Stimulated activated CD8-positive, alpha-beta memory T cell treated with anti-CD3 and anti-CD28 coated beads, Interleukin-7, amount 100 ng/mL, for 24 hours (primary cell): ENCODE measurements around the gene ACOT2.
"Not testable (repeated sequence)": the region's sequence is repeated elsewhere in the genome, so short reads cannot be mapped to it uniquely, and the experiment has no call there.

Experiments
- DNase-seq: peaks from one replicate; pipeline ENCODE4 v3.0.0-alpha.2; 2020; ENCODE audit warnings: low read depth

Gene ACOT2

DNA sequence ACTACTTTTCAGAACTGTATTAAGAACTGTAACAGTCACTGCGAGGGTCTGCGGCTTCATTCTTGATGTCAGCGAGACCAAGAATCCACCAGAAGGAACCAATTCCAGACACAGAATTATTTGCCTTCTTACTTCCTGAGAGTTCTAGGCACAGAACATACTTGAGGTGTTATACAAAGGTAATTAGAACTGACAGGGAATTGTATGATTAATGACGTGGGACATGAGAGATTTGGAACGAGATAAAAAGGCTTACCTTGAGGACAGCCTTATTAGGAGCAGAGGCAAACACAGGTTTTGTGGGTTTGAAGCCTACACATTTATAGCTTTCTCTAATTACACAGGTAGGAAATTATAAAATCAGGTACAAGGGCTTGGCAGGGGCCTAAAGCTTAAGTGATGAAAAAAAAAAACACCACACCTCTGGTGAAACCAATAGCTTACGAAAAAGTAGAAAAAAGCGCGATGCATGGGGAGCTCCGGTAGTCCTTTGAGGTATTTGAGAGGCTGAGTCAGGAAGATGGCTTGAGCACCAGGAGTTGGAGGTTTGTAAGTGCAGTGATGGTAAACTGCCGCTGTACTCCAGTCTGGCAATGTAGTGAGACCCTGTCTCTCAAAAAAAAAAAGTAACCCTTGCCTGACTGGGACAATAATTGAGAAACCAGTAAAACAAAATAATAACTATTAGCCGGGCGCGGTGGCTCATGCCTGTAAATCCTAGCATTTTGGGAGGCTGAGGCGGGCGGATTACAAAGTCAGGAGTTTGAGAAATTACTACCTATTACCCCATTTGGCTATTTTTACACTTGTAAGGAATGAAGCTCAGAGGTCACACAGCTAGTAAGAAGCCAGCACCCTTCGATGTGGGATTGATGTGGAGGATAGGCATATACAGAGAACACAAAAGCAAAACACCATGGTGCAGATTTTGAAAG, 795 bp upstream of the ACOT2 start:
- no peak for DNase-seq

DNA sequence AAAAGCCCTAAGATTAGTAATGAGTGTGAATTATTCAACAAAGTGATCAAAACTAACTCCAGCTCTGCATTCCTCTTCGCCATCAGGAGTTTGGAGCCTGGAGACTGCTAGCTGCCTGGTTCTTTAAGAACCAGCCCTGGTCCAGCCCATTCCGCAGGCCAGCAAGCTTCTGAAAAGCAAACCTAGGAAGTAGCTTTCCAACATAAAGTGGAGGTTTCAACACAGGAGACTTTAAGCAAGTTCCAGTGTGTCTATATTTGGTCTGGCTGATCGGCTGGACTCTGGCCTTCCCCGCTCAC, 178 bp upstream of the ACOT2 start:
- not testable (repeated sequence) for DNase-seq

DNA sequence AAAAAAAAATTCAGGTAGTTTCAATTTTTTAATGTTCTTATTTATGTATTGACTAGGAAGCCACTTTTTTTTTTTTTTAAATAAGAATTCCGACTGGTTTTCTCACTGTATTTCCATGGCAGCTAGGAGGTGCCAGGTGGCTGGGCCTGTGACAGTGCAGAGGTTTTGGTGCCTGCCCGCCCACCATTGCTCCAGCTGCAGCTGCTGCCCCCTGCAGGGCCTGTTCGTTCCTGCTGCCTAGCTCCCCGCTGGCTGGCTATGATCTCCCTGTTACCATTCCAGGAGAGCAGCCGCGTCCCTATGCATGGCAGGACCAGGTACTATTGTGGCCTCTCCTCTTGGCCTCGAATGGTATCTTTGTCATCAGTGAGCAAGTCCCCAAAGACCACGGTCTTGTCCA, 1.9 kb downstream of the ACOT2 start:
- DNase-seq: peak; percentile 38

- not testable (repeated sequence) for DNase-seq
Measured at GRCh38 chr14:73573034-73573433, 4.0 kb downstream of the ACOT2 start.

DNA sequence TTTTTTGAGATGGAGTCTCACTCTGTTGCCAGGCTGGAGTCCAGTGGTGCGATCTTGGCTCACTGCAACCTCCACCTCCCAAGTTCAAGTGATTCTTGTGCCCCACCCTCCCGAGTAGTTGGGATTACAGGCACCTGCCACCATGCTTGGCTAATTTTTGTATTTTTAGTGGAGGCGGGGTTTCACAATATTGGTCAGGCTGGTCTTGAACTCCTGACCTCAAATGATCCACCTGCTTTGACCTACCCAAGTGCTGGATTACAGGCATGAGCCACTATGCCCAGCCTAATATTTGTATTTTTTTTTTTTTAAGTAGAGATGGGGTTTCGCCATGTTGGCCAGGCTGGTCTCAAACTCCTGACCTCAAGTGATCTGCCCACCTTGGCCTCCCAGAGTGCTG, 4.7 kb downstream of the ACOT2 start:
- not testable (repeated sequence) for DNase-seq

DNA sequence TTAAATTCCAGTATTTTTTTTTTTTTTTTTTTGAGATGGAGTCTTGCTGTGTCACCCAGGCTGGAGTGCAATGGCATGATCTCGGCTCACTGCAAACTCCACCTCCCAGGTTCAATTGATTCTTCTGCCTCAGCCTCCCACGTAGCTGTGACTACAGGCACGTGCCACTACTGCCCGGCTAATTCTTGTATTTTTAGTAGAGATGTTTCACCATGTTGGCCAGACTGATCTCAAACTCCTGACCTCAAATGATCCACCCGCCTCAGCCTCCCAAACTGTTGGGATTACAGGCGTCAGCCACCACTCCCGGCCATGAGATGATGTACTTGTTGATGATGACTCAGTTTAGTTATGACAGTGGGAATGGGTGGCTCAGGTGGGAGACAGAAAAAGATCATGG, 5.2 kb downstream of the ACOT2 start:
- not testable (repeated sequence) for DNase-seq

DNA sequence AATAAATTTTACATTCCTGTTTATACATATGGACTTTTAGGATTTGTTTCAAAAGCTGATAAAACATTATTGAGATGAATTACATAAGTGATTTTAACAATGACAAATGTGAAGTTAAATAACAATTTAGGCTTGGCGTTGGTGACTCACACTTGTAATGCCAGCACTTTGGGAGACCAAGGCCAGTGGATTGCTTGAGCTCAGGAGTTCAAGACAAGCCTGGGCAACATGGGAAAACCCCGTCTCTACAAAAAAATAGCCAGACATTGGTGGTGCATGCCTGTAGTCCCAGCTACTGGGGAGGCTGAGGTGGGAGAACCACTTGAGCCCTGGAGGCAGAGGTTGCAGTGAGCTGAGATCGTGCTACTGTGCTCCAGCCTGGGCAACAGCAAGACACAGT, 7.4 kb downstream of the ACOT2 start:
- no peak for DNase-seq

DNA sequence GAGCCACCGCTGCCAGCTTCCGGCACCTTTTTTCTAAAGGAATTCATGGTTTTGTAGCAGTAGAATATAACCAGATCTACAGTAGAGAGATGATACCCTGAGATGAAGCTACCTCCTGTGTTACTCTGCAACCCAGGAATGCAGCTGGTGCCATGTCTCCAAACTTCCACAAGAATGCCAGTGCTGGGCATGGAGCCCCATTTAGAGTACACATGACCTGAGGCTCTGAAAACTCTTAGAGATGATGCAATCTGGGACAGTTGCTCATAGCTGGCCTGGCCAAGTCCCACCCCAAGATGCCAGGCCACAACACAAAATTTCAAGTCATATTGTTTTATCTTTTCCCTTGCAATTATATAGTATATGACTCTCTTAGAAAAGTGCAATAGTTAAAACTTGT, 8.2 kb downstream of the ACOT2 start:
- DNase-seq: not testable (repeated sequence)

- not testable (repeated sequence) for DNase-seq
Measured at GRCh38 chr14:73582102-73582979, 13.3 kb downstream of the ACOT2 start.

DNA sequence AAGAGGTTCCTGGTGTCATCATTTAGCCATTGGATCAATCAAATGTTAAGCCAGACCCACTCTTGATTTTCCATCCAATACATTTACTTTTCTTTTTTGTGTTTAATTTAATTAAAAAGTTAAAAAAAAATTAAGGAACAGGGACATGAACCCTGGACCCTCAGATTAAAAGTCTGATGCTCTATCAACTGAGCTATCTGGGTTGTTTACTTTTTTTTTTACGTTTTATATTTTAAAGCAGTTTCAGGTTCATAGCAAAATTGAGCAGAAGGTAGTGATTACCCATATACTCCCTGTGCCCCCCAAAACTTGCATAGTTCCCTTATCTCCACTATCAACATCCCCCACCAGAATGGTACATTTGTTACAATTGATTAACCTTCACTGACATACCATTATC, 19.7 kb downstream of the ACOT2 start:
- no peak for DNase-seq

DNA sequence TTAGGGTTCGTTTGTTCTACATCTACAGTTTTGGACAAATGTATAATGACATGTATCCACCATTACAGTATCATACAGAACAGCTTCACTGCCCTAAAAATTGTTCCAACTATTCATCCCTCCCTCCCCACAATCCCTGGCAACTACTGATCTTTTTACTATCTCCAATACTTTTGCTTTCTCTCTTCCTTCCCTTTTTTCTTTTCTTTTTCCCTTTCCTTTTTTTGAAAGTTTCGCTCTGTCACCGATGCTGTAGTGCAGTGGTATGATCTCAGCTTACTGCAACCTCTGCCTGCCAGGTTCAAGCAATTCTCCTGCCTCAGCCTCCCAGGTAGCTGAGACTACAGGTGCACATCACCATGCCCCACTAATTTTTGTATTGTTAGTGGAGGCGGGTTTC, 20.1 kb downstream of the ACOT2 start:
- no peak for DNase-seq

GRCh38 chr14:73590673-73591004, 21.6 kb downstream of the ACOT2 start:
- not testable (repeated sequence) for DNase-seq

DNA sequence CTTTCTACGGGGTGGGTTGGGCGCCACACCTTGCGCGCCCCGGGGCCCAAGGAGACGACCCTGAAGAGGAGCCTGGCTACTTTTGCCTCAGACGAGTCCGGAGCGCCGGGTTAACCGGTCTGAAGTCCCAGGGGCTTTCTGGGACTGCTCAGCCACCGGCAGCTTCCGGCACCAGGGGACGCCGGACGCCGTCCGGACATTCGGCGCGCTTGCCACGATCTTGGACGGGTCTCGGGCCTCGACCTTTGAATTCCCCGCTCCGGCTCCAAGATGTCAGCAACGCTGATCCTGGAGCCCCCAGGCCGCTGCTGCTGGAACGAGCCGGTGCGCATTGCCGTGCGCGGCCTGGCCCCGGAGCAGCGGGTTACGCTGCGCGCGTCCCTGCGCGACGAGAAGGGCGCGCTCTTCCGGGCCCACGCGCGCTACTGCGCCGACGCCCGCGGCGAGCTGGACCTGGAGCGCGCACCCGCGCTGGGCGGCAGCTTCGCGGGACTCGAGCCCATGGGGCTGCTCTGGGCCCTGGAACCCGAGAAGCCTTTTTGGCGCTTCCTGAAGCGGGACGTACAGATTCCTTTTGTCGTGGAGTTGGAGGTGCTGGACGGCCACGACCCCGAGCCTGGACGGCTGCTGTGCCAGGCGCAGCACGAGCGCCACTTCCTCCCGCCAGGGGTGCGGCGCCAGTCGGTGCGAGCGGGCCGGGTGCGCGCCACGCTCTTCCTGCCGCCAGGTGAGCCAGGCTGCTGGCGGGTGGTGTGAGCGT, 22.9 kb downstream of the ACOT2 start, which contains the start of gene ACOT4:
Gene ACOT4, plus strand, starts transcription at position 184 of the 760 bp plus-strand sequence. Its CDS starts 87 bp downstream, at position 271.
- DNase-seq: no peak

DNA sequence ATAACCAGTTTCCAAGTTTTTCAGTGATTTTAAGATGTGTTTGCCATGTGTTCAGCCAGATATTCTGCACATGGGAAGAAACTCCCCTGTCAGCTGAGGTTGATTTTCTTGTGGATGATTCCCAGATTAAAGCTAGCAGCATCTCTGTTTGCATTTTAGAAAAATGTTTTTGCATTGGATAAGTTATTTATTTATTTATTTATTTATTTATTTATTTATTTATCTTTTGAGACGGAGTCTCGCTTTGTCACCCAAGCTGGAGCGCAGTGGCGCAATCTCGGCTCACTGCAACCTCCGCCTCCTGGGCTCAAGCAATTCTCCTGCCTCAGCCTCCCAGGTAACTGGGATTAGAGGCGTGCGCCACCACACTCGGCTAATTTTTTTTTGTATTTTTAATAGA, 25.5 kb downstream of the ACOT2 start:
- no peak for DNase-seq

GRCh38 chr14:73599499-73599898, 30.5 kb downstream of the ACOT2 start:
- no peak for DNase-seq

- DNase-seq: no peak
Measured at GRCh38 chr14:73602994-73603393, 34.0 kb downstream of the ACOT2 start.

- no peak for DNase-seq
Measured at GRCh38 chr14:73606271-73606670, 37.3 kb downstream of the ACOT2 start.

DNA sequence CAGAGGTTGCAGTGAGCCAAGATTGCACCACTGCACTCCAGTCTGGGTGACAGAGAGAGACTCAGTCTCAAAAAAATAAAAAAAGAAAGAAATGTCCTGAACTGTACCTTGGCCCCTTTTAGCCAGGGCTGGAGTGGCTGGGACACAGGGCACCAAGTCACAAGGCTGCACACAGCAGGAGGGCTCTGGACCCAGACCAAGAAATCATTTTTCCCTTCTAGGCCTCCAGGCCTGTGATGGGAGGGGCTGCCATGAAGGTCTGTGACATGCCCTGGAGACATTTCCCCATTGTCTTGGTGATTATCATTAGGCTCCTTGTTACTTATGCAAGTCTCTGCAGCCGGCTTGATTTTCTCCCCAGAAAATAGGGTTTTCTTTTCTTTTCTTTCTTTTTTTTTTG, 38.2 kb downstream of the ACOT2 start:
- DNase-seq: no peak

DNA sequence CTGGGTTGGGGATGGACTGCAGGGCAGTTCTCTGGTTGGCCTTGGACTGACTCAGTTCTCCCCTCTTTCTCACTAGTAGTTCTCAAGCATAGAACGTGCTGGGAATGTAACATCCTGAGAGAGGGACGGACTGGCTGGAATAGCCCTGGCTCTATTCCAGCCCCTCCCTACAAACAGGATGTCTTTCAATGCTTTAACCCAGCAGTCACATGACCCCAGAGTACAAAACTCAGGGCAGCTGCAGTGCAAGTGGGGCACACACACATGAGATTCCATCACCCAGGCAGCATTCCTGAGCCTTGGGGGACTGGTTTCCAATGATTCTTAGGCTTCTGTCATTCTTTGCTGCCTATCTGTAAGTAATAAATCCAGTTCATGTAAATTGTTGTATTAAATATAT, 41.7 kb downstream of the ACOT2 start:
- no peak for DNase-seq

DNA sequence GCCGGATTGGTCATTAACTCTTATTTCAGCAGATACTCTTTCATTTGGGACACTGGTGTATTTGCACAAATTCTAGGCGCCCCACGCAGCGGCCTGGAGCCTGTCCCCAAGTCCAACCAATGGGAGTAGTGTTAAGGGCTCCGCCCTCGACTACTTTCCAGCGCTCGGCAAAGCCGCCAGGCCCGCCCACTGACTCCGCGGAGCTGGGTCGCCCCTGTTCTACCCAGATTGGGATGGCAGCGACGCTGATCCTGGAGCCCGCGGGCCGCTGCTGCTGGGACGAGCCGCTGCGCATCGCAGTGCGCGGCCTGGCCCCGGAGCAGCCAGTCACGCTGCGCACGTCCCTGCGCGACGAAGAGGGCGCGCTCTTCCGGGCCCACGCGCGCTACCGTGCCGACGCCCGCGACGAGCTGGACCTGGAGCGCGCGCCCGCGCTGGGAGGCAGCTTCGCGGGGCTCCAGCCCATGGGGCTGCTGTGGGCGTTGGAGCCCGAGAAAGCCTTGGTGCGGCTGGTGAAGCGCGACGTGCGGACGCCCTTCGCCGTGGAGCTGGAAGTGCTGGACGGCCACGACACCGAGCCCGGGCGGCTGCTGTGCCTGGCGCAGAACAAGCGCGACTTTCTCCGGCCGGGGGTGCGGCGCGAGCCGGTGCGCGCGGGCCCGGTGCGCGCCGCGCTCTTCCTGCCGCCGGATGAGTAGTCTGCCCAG, 43.5 kb downstream of the ACOT2 start, which contains the start of gene ACOT6:
Gene ACOT6, plus strand, starts transcription at position 179 of the 707 bp plus-strand sequence. Its CDS starts 55 bp downstream, at position 234.
- DNase-seq: peak; percentile 30

DNA sequence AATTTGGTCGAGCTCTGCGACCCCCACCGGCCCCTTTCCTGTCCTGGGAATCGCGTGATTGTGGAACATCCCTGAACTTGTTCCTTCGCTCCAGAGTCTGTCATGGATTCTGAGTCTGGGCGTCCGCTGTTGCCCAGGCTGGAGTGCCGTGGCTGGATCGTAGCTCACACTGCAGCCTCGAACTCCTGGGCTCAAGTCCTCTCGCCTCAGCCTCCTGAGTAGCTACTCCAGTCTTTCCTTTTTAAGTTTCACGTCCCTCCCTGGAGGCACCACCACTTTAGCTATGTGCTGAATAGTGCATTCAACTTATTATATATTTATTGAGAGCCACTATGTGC, 44.0 kb downstream of the ACOT2 start:
- no peak for DNase-seq
